Fibroblast of peridontal ligament (primary cell): Measurements from ENCODE around the gene SLC16A10.
"Not testable (repeated sequence)": the region's sequence is repeated elsewhere in the genome, so short reads cannot be mapped to it uniquely, and the experiment has no call there.

Experiments used
- DNase-seq: peaks from one replicate; pipeline ENCODE4 v3.0.0-alpha.2; 2010; ENCODE audit errors: extremely low read depth

The SLC16A10 gene

GRCh38 chr6:111132669-111133068, 45.4 kb downstream of the SLC16A10 start:
- not testable (repeated sequence) for DNase-seq

- DNase-seq, result not testable (repeated sequence)
Measured at GRCh38 chr6:111134236-111134869, 47.0 kb downstream of the SLC16A10 start.

- not testable (repeated sequence) for DNase-seq
Measured at GRCh38 chr6:111137489-111138093, 50.3 kb downstream of the SLC16A10 start.

- no peak for DNase-seq
Measured at GRCh38 chr6:111147440-111147839, 60.1 kb downstream of the SLC16A10 start.

GRCh38 chr6:111148110-111148509, 60.8 kb downstream of the SLC16A10 start:
- no peak for DNase-seq

GRCh38 chr6:111150577-111150976, 63.3 kb downstream of the SLC16A10 start:
- no peak for DNase-seq

GRCh38 chr6:111154981-111155380, 67.7 kb downstream of the SLC16A10 start:
- no peak for DNase-seq

GRCh38 chr6:111157412-111157811, 70.1 kb downstream of the SLC16A10 start:
- DNase-seq, result no peak

- DNase-seq, result no peak
Measured at GRCh38 chr6:111159633-111160032, 72.3 kb downstream of the SLC16A10 start.

GRCh38 chr6:111161650-111162049, 74.3 kb downstream of the SLC16A10 start:
- no peak for DNase-seq

GRCh38 chr6:111162504-111162903, 75.2 kb downstream of the SLC16A10 start:
- DNase-seq, result no peak

GRCh38 chr6:111171577-111172400, 84.5 kb downstream of the SLC16A10 start:
- DNase-seq, result no peak

GRCh38 chr6:111172563-111172962, 85.3 kb downstream of the SLC16A10 start:
- no peak for DNase-seq

GRCh38 chr6:111173341-111173740, 86.0 kb downstream of the SLC16A10 start:
- no peak for DNase-seq

- DNase-seq, result no peak
Measured at GRCh38 chr6:111173946-111174345, 86.6 kb downstream of the SLC16A10 start.

GRCh38 chr6:111175109-111175508, 87.8 kb downstream of the SLC16A10 start:
- DNase-seq, result peak; percentile 4

- DNase-seq, result no peak
Measured at GRCh38 chr6:111176038-111176759, 88.9 kb downstream of the SLC16A10 start.

GRCh38 chr6:111176760-111177099, 89.4 kb downstream of the SLC16A10 start:
- DNase-seq, result no peak

GRCh38 chr6:111177131-111177530, 89.8 kb downstream of the SLC16A10 start:
- no peak for DNase-seq

GRCh38 chr6:111183702-111184517, 96.6 kb downstream of the SLC16A10 start:
- DNase-seq, result no peak

GRCh38 chr6:111184827-111185532, 97.7 kb downstream of the SLC16A10 start:
- no peak for DNase-seq
